Mesenchymal stem cell (in vitro differentiated cells and primary cell): Measurements from ENCODE around the gene TMEM179.

Source experiments
- DNase-seq: peaks from one replicate; pipeline ENCODE4 v3.0.0-alpha.2; 2013
- H2AFZ ChIP-seq: one replicate; pipeline ENCODE4 v1.6.1; 2013; ENCODE audit warnings: low read depth, mild to moderate bottlenecking, control low read depth, inconsistent platforms, low read length, moderate library complexity
- H2AK5ac ChIP-seq: 2 replicates; pipeline ENCODE4 v1.6.1; 2013; ENCODE audit warnings: low read length, moderate library complexity, mild to moderate bottlenecking, inconsistent platforms; ENCODE audit not compliant: severe bottlenecking
- H2BK120ac ChIP-seq: one replicate; pipeline ENCODE4 v1.6.1; 2013; ENCODE audit warnings: low read depth, mild to moderate bottlenecking, inconsistent platforms, low read length, moderate library complexity
- H2BK12ac ChIP-seq, 2 experiments: one replicate each; pipeline ENCODE4 v1.6.1; 2013; ENCODE audit warnings: inconsistent platforms in 2 of 2, low read length in 2 of 2, mild to moderate bottlenecking in 2 of 2, moderate library complexity in 2 of 2, control low read depth in 1 of 2
- H2BK15ac ChIP-seq: one replicate; pipeline ENCODE4 v1.6.1; 2013; ENCODE audit warnings: mild to moderate bottlenecking, low read depth, inconsistent platforms; ENCODE audit not compliant: poor library complexity, severe bottlenecking
- H2BK5ac ChIP-seq: 2 replicates; pipeline ENCODE4 v1.6.1; 2013; ENCODE audit warnings: low read depth, mild to moderate bottlenecking, low read length, control low read depth, inconsistent platforms; ENCODE audit not compliant: poor library complexity, severe bottlenecking
- H3K14ac ChIP-seq, 2 experiments: one replicate each; pipeline ENCODE4 v1.6.1; 2013; ENCODE audit warnings: inconsistent platforms in 2 of 2, low read length in 2 of 2, control low read depth in 1 of 2, mild to moderate bottlenecking in 1 of 2, moderate library complexity in 1 of 2
- H3K18ac ChIP-seq, 2 experiments: one replicate each; pipeline ENCODE4 v1.6.1; 2013; ENCODE audit warnings: inconsistent platforms in 2 of 2, low read length in 2 of 2, control low read depth in 1 of 2, low read depth in 1 of 2, mild to moderate bottlenecking in 1 of 2
- H3K23ac ChIP-seq, 2 experiments: one replicate each; pipeline ENCODE4 v1.6.1; 2013; ENCODE audit warnings: inconsistent platforms in 2 of 2, low read length in 2 of 2, mild to moderate bottlenecking in 2 of 2, moderate library complexity in 2 of 2, control low read depth in 1 of 2
- H3K27ac ChIP-seq: 2 replicates; pipeline ENCODE4 v1.5.1; 2013; ENCODE audit warnings: mild to moderate bottlenecking, moderate library complexity, low read length, control low read depth, inconsistent platforms; ENCODE audit not compliant: poor library complexity, severe bottlenecking
- H3K27me3 ChIP-seq, 2 experiments: 2 replicates each; pipeline versions ENCODE4 v1.6.1 to v1.7.0; 2013; ENCODE audit warnings: low read length in 2 of 2, mild to moderate bottlenecking in 2 of 2, moderate library complexity in 2 of 2, control low read depth in 1 of 2, inconsistent platforms in 1 of 2; ENCODE audit not compliant: control insufficient read depth in 1 of 2, insufficient read depth in 1 of 2
- H3K36me3 ChIP-seq, 2 experiments: 2 replicates each; pipeline versions ENCODE4 v1.6.1 to v1.7.0; 2013; ENCODE audit warnings: low read length in 2 of 2, control low read depth in 1 of 2, inconsistent platforms in 1 of 2, low read depth in 1 of 2, mild to moderate bottlenecking in 1 of 2; ENCODE audit not compliant: insufficient read depth in 2 of 2, control insufficient read depth in 1 of 2
- H3K4ac ChIP-seq, 2 experiments: one replicate each; pipeline ENCODE4 v1.6.1; 2013; ENCODE audit warnings: inconsistent platforms in 2 of 2, low read length in 2 of 2, mild to moderate bottlenecking in 2 of 2, moderate library complexity in 2 of 2, control low read depth in 1 of 2, low read depth in 1 of 2
- H3K4me1 ChIP-seq: 2 replicates; pipeline ENCODE4 v1.6.1; 2013; ENCODE audit warnings: low read depth, low read length, control low read depth; ENCODE audit not compliant: control insufficient read depth, insufficient read depth
- H3K4me2 ChIP-seq: 2 replicates; pipeline ENCODE4 v1.6.1; 2013; ENCODE audit warnings: low read length, mild to moderate bottlenecking, inconsistent platforms; ENCODE audit not compliant: poor library complexity, severe bottlenecking
- H3K4me3 ChIP-seq, 2 experiments: 2 replicates each; pipeline versions ENCODE4 v1.5.1 to v1.7.0; 2013; ENCODE audit warnings: low read length in 2 of 2, mild to moderate bottlenecking in 2 of 2, control low read depth in 1 of 2, low read depth in 1 of 2; ENCODE audit not compliant: insufficient read depth in 1 of 2
- H3K79me1 ChIP-seq: replicated peaks from 2 replicates; pipeline ENCODE4 v1.6.1; 2013; ENCODE audit warnings: mild to moderate bottlenecking, control low read depth, low read length, inconsistent platforms; ENCODE audit not compliant: poor library complexity, severe bottlenecking
- H3K9ac ChIP-seq: 2 replicates; pipeline ENCODE4 v1.7.0; 2013; ENCODE audit warnings: mild to moderate bottlenecking, low read length, moderate library complexity
- H3K9me3 ChIP-seq: 2 replicates; pipeline ENCODE4 v1.7.0; 2013; ENCODE audit warnings: mild to moderate bottlenecking, low read length; ENCODE audit not compliant: control insufficient read depth
- H4K8ac ChIP-seq: one replicate; pipeline ENCODE4 v1.6.1; 2013; ENCODE audit warnings: inconsistent platforms, mild to moderate bottlenecking, low read length, moderate library complexity
- H4K91ac ChIP-seq: one replicate; pipeline ENCODE4 v1.6.1; 2013; ENCODE audit warnings: mild to moderate bottlenecking, low read length, inconsistent platforms
- WGBS: methylation state at CpG from one replicate; pipeline ENCODE4 v1.1.7; 2013; ENCODE audit warnings: mixed read lengths; 5-methylcytosine and 5-hydroxymethylcytosine counted together

TMEM179 gene

GRCh38 chr14:104642540-104642868, 37.9 kb upstream of the TMEM179 start:
- Histone ChIP-seq H3K18ac (no peak overlapping the region), H3K36me3 (no peaks in the 10 kb centered on the region), H3K4me3 (no peak overlapping the region), H3K27me3 (peaks cover 17 to 68% of the 10 kb centered on the region in 2 experiments), H3K79me1 (no peaks in the 10 kb centered on the region), H3K9me3 (peaks cover 14% of the 10 kb centered on the region), H4K91ac (no peak overlapping the region), H3K23ac (no peak overlapping the region), H3K9ac (no peak overlapping the region), H2BK15ac (no peak overlapping the region), H3K27ac (no peak overlapping the region), H3K4me1 (peaks cover 4% of the 10 kb centered on the region), H3K14ac (peak overlapping the region in 1 of 2 experiments; percentile 21), H2AK5ac (no peak overlapping the region), H2BK120ac (no peak overlapping the region), H2BK5ac (no peak overlapping the region), H3K4ac (no peak overlapping the region), H3K4me2 (no peak overlapping the region), H2AFZ (no peak overlapping the region), H4K8ac (no peak overlapping the region), H2BK12ac (no peak overlapping the region)
- WGBS = 100% methylated on average over 8 of the region's 9 CpGs
- DNase-seq = no peak

GRCh38 chr14:104641753-104642539, 37.4 kb upstream of the TMEM179 start:
- Histone ChIP-seq H3K36me3 (no peaks in the 10 kb centered on the region), H3K18ac (no peak overlapping the region), H2BK15ac (no peak overlapping the region), H3K79me1 (no peaks in the 10 kb centered on the region), H3K4ac (no peak overlapping the region), H3K27me3 (peaks cover 17 to 64% of the 10 kb centered on the region in 2 experiments), H3K9ac (no peak overlapping the region), H4K91ac (no peak overlapping the region), H3K4me2 (no peak overlapping the region), H2AFZ (no peak overlapping the region), H3K14ac (no peak overlapping the region), H3K4me1 (peaks cover 4% of the 10 kb centered on the region), H3K27ac (no peak overlapping the region), H3K23ac (no peak overlapping the region), H2BK120ac (no peak overlapping the region), H3K9me3 (peaks cover 14% of the 10 kb centered on the region), H2BK5ac (no peak overlapping the region), H4K8ac (no peak overlapping the region), H3K4me3 (no peak overlapping the region), H2BK12ac (no peak overlapping the region), H2AK5ac (no peak overlapping the region)
- 83% methylated on average over 23 of the region's 23 CpGs for WGBS
- no peak for DNase-seq

GRCh38 chr14:104640681-104641080, 36.1 kb upstream of the TMEM179 start:
- Histone ChIP-seq H3K4me2 (no peak overlapping the region), H3K27ac (no peak overlapping the region), H3K4ac (no peak overlapping the region)

GRCh38 chr14:104639885-104640548, 35.4 kb upstream of the TMEM179 start:
- no peaks in the 10 kb centered on the region for H3K36me3 ChIP-seq
- no peak overlapping the region for H3K9ac ChIP-seq
- H2BK12ac ChIP-seq = no peak overlapping the region
- H3K4ac ChIP-seq = no peak overlapping the region
- peak overlapping the region; percentile 29 for H3K4me2 ChIP-seq
- peak overlapping the region; percentile 66 for H2AFZ ChIP-seq
- no peak overlapping the region for H4K91ac ChIP-seq
- H3K79me1 ChIP-seq = no peaks in the 10 kb centered on the region
- H3K27ac ChIP-seq = no peak overlapping the region
- DNase-seq = peak; percentile 59
- H3K9me3 ChIP-seq = peaks cover 6% of the 10 kb centered on the region
- H2BK5ac ChIP-seq = no peak overlapping the region
- no peak overlapping the region for H2BK120ac ChIP-seq
- no peak overlapping the region for H3K23ac ChIP-seq
- WGBS = 14% methylated on average over 24 of the region's 24 CpGs
- no peak overlapping the region for H4K8ac ChIP-seq
- H3K4me1 ChIP-seq = peaks cover 4% of the 10 kb centered on the region
- peak overlapping the region in 1 of 2 experiments; percentile 28 for H3K18ac ChIP-seq
- H3K27me3 ChIP-seq = peaks cover 20 to 66% of the 10 kb centered on the region in 2 experiments
- H3K4me3 ChIP-seq = no peak overlapping the region
- H2AK5ac ChIP-seq = no peak overlapping the region
- H3K14ac ChIP-seq = no peak overlapping the region
- H2BK15ac ChIP-seq = no peak overlapping the region

More at GRCh38 chr14:104640681-104641080, 36.1 kb upstream of the TMEM179 start:
- Histone ChIP-seq H3K79me1 (no peaks in the 10 kb centered on the region), H4K91ac (no peak overlapping the region), H2BK120ac (no peak overlapping the region), H2BK5ac (no peak overlapping the region), H2BK12ac (no peak overlapping the region), H3K18ac (no peak overlapping the region), H2AK5ac (no peak overlapping the region), H3K4me3 (no peak overlapping the region), H4K8ac (no peak overlapping the region), H3K14ac (no peak overlapping the region), H3K9ac (no peak overlapping the region), H3K9me3 (peaks cover 10% of the 10 kb centered on the region), H2BK15ac (no peak overlapping the region), H3K4me1 (peaks cover 4% of the 10 kb centered on the region), H3K23ac (no peak overlapping the region), H3K27me3 (peaks cover 19 to 69% of the 10 kb centered on the region in 2 experiments), H3K36me3 (no peaks in the 10 kb centered on the region), H2AFZ (no peak overlapping the region)
- DNase-seq = no peak
- 59% methylated on average over 6 of the region's 10 CpGs for WGBS
